Epithelial cell of proximal tubule (primary cell): ENCODE measurements around the gene IFITM10. TPM values are rescaled to one million over a fixed set of nuclear protein-coding genes. Genes with fewer than 3 reads are reported as not detected.

Experiments used
- DNase-seq: peaks from one replicate; pipeline ENCODE4 v3.0.0-alpha.2; 2011; ENCODE audit warnings: low read depth
- H3K4me3 ChIP-seq: 2 replicates; pipeline ENCODE4 v1.5.1; 2011; ENCODE audit warnings: low read depth, mild to moderate bottlenecking, low read length
- total RNA-seq: library from RNA; depleted of rRNA; stranded (reverse); fragments of >200 nt; gene quantifications from 2 replicates; pipeline ENCODE4 v1.2.3, GENCODE V29; 2015
- TF ChIP-seq, protein P1 (sequence below): conservative IDR thresholded peaks from 2 replicates; pipeline ENCODE4 v1.5.1; 2012; ENCODE audit warnings: low read depth, mild to moderate bottlenecking, low read length

Gene IFITM10
- total RNA-seq, 1 donor from 2014 or later = not detected

DNA sequence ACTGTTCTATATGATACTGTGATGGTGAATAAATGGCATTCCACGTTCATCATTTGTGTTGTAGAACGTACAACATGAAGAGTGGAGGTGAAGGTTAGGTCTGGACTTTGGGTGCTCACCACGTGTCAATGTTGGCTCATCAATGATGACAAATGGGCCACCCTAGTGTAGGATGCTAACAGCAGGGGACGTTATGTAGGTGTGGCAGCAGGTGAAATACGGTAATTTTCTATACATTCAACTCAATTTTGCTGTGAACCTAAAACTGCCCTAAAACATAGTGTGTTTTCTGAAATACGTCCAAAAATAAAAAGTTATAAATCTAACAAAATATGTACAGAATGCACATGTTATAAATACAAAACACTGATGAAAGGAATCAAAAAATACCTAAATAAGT is 47.2 kb downstream of the IFITM10 start:
- H3K4me3 ChIP-seq = no peak overlapping the region
- no peak for DNase-seq
- TF ChIP-seq, protein P1, sequence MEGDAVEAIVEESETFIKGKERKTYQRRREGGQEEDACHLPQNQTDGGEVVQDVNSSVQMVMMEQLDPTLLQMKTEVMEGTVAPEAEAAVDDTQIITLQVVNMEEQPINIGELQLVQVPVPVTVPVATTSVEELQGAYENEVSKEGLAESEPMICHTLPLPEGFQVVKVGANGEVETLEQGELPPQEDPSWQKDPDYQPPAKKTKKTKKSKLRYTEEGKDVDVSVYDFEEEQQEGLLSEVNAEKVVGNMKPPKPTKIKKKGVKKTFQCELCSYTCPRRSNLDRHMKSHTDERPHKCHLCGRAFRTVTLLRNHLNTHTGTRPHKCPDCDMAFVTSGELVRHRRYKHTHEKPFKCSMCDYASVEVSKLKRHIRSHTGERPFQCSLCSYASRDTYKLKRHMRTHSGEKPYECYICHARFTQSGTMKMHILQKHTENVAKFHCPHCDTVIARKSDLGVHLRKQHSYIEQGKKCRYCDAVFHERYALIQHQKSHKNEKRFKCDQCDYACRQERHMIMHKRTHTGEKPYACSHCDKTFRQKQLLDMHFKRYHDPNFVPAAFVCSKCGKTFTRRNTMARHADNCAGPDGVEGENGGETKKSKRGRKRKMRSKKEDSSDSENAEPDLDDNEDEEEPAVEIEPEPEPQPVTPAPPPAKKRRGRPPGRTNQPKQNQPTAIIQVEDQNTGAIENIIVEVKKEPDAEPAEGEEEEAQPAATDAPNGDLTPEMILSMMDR = no peak

- no peak for DNase-seq
- H3K4me3 ChIP-seq = no peak overlapping the region
- TF ChIP-seq, protein P1 = no peak
Observed at GRCh38 chr11:1702506-1702905, 47.9 kb downstream of the IFITM10 start.

GRCh38 chr11:1701091-1701807 is 49.1 kb downstream of the IFITM10 start:
- no peak overlapping the region for H3K4me3 ChIP-seq
- TF ChIP-seq, protein P1 = no peak
- no peak for DNase-seq

GRCh38 chr11:1699771-1700170 is 50.6 kb downstream of the IFITM10 start:
- H3K4me3 ChIP-seq = no peak overlapping the region
- no peak for DNase-seq
- TF ChIP-seq, protein P1 = no peak

DNA sequence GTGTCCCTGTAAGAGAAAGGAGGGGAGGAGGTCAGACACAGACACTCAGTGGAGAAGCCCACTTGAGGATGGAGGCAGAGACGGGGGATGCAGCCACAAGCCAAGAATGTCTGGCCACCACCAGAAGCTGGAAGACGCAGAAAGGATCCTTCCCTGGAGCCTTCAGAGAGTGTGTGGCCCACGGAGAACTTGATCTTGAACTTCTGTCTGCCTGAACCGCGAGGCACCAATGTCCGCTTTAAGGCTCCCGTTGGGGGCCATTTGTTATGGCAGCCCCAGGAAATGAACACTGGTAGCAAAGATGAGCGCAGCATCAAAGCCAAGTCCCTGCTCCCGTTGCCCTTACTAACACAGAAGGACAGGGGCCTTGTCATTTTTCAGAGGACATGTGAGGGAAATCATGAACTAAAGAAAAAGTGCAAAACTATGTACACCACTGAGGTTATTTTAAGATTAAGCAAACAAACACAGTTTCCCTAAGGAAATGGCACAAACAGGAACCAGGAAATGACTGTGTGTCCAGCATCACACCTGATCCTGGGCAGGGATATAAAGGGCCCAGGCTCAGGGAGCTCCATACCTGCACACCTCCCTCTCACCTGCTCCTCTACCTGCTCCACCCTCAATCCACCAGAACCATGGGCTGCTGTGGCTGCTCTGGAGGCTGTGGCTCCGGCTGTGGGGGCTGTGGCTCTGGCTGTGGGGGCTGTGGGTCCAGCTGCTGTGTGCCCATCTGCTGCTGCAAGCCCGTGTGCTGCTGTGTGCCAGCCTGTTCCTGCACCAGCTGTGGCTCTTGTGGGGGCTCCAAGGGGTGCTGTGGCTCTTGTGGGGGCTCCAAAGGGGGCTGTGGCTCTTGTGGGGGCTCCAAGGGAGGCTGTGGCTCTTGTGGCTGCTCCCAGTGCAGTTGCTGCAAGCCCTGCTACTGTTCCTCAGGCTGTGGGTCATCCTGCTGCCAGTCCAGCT is 53.5 kb downstream of the IFITM10 start, which contains the start of gene KRTAP5-6:
Gene KRTAP5-6, plus strand, starts transcription at position 588 of the 963 bp plus-strand sequence. Its CDS starts 51 bp downstream, at position 639.
- TF ChIP-seq, protein P1 = no peak
- H3K4me3 ChIP-seq = no peak within 1 kb of the TSS
- DNase-seq = no peak

DNA sequence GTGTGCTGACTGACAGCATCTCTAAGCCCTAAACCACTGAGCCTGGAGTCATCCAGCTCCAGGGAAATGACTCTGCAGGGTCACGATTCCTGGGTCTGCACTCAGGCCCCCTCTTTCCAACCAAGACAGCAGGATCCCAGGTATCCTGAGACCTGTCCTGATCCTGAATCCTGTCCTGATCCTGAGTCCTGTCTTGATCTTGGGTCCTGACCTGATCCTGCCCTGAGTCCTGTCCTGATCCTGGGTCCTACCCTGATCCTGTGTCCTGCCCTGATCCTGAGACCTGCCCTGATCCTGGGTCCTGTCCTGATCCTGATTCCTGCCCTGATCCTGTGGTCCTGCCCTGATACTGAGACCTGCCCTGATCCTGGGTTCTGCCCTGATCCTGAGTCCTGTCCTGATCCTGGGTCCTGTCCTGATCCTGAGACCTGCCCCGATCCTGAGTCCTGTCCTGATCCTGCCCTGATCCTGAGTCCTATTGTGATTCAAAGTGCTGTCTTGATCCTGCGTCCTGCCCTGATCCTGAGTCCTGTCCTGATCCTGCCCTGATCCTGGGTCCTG is 54.8 kb downstream of the IFITM10 start:
- TF ChIP-seq, protein P1 = no peak
- H3K4me3 ChIP-seq = no peak overlapping the region
- DNase-seq = no peak
